ENCODE measurements around the gene UACA. TPM values are rescaled to one million over a fixed set of nuclear protein-coding genes. Genes with fewer than 3 reads are reported as not detected.

The UACA gene
- total and polyA plus RNA-seq, 2 donors (not counting 3 experiments of a cell fraction or from before 2014, with no cell fraction given) = 167 to 292 TPM

DNA sequence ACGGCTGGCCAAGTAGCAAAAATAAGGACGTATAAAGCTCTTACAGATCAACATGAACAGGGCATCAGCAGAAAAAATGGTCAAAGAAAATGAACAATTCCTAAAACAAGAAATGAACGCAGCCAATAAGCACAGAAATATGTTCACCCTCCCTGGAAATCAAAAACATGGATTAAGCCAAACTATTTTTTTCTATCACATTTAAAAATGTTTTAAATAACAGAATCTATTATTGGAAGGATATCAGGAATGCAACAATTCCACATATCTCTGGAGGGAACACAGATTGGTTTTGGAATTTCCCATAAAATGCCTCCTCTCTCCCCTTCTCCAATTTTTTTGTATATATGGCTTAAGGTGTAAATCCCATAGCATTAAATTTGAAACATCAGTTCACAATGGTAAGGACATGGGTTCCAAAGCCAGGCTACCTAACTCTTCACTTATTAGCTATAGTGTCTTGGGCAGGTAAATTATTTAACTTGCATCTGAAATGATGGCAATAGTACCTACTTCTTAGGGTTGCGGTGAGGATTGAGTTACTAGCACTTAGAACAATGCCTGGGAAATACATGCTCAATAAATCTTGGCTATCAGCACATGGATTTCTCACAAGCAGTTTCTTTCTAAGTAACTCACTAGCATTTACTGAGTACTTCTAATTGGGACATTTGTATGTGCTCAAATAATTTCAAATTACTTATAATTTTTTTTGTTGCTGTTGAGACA lies 10.1 kb downstream of the UACA start:
- H3K4me1 ChIP-seq (ENCODE audit: control insufficient read depth, extremely low read depth, insufficient read depth, low read length) = peaks cover 11% of the 10 kb centered on the region
- H3K27me3 ChIP-seq (ENCODE audit: control insufficient read depth in 2 of 2, insufficient read depth in 2 of 2, low read length in 2 of 2) = no peaks in the 10 kb centered on the region
- no peaks in the 10 kb centered on the region for H3K36me3 ChIP-seq (ENCODE audit: control insufficient read depth in 2 of 2, extremely low read depth in 1 of 2, insufficient read depth in 2 of 2, low read length in 2 of 2)
- dilution Hi-C loops (cut with MboI; ENCODE audit: extremely low pct_ligation_motif_present, low sequenced_read_pairs) = no loop called here
- intact Hi-C loops (cut with micrococcal nuclease) = no loop called here
- H3K9ac ChIP-seq (replicated peaks; ENCODE audit: extremely low read depth, insufficient read depth, low read length) = no peak overlapping the region
- CTCF ChIA-PET = interaction anchor here (1.2 to 1.3 kb wide), 2 partner anchors 9 to 31 kb away, joined by 4 to 5 read pairs; no protein-coding TSS in a partner anchor
- FAIRE-seq = no peak
- H3K4me3 ChIP-seq (replicated peaks in 1 of 3; ENCODE audit: insufficient read depth in 1 of 3, low read depth in 1 of 3, low read length in 3 of 3) = no peak overlapping the region
- peaks cover 80% of the 10 kb centered on the region for H3K79me2 ChIP-seq (ENCODE audit: control insufficient read depth, insufficient read depth, low read length)
- no peaks in the 10 kb centered on the region for H3K9me1 ChIP-seq (replicated peaks; ENCODE audit: control insufficient read depth, extremely low read depth, insufficient read depth, low read length)
- H3K4me2 ChIP-seq (ENCODE audit: insufficient read depth, low read length) = no peak overlapping the region
- no peak overlapping the region for H2AFZ ChIP-seq (ENCODE audit: low read depth, low read length)
- BruUV-seq (replicated peaks) = no TSS peak
- no peak overlapping the region for H3K27ac ChIP-seq (ENCODE audit: insufficient read depth, low read depth, low read length)
- peaks cover 6% of the 10 kb centered on the region for H4K20me1 ChIP-seq (replicated peaks; ENCODE audit: control insufficient read depth, extremely low read depth, insufficient read depth, low read length)
- H3K9me3 ChIP-seq (replicated peaks; ENCODE audit: control insufficient read depth, insufficient read depth, low read length) = no peaks in the 10 kb centered on the region
- POLR2A ChIA-PET = no interaction called here
- DNase-seq (ENCODE audit: low read depth, low spot score) = no peak
- TF ChIP-seq, protein P1, sequence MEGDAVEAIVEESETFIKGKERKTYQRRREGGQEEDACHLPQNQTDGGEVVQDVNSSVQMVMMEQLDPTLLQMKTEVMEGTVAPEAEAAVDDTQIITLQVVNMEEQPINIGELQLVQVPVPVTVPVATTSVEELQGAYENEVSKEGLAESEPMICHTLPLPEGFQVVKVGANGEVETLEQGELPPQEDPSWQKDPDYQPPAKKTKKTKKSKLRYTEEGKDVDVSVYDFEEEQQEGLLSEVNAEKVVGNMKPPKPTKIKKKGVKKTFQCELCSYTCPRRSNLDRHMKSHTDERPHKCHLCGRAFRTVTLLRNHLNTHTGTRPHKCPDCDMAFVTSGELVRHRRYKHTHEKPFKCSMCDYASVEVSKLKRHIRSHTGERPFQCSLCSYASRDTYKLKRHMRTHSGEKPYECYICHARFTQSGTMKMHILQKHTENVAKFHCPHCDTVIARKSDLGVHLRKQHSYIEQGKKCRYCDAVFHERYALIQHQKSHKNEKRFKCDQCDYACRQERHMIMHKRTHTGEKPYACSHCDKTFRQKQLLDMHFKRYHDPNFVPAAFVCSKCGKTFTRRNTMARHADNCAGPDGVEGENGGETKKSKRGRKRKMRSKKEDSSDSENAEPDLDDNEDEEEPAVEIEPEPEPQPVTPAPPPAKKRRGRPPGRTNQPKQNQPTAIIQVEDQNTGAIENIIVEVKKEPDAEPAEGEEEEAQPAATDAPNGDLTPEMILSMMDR (IDR thresholded peaks at IDR 0.05; ENCODE audit: extremely low read depth in 1 of 2, insufficient read depth in 1 of 2, low read depth in 1 of 2, low read length in 2 of 2) = no peak
- TF ChIP-seq JUN (IDR thresholded peaks at IDR 0.05; ENCODE audit: borderline replicate concordance, insufficient read depth, insufficient read length, low read depth) (no peak), MYC (IDR thresholded peaks at IDR 0.05; ENCODE audit: low read depth, low read length) (no peak)

DNA sequence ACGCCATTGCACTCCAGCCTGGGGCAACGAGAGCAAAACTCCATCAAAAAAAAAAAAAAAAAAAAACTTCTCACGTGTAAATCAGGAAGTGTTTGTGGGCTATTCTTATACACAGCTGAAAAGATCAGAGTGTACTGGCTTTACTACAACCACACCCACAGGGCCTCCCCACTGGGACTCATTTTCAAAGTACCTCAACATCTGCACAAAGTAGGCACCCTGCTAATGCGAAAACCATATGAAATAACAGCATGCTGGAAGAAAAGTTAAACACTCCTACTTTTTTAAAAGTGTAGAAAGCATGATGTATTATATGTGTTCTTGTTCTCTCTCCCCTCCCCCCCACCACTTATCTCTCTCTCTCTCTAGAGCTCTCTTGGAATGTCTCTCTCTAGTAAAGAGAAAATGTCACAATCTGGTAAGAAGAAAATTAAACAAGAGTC lies 11.1 kb downstream of the UACA start:
- no peaks in the 10 kb centered on the region for H3K36me3 ChIP-seq (ENCODE audit: control insufficient read depth in 2 of 2, extremely low read depth in 1 of 2, insufficient read depth in 2 of 2, low read length in 2 of 2)
- H4K20me1 ChIP-seq (replicated peaks; ENCODE audit: control insufficient read depth, extremely low read depth, insufficient read depth, low read length) = peaks cover 2% of the 10 kb centered on the region
- no peak overlapping the region for H2AFZ ChIP-seq (ENCODE audit: low read depth, low read length)
- H3K79me2 ChIP-seq (ENCODE audit: control insufficient read depth, insufficient read depth, low read length) = peaks cover 74% of the 10 kb centered on the region
- DNase-seq (ENCODE audit: low read depth, low spot score) = no peak
- H3K27ac ChIP-seq (ENCODE audit: insufficient read depth, low read depth, low read length) = no peak overlapping the region
- no peak overlapping the region for H3K9ac ChIP-seq (replicated peaks; ENCODE audit: extremely low read depth, insufficient read depth, low read length)
- no peaks in the 10 kb centered on the region for H3K27me3 ChIP-seq (ENCODE audit: control insufficient read depth in 2 of 2, insufficient read depth in 2 of 2, low read length in 2 of 2)
- FAIRE-seq = no peak
- ChIA-PET CTCF (interaction anchor here (0.7 to 2.9 kb wide), 2 partner anchors 19 to 59 kb away, joined by 4 to 20 read pairs; no protein-coding TSS in a partner anchor), POLR2A (no interaction called here)
- no TSS peak for BruUV-seq (replicated peaks)
- intact Hi-C loops (cut with micrococcal nuclease) (no loop called here), dilution Hi-C loops (cut with MboI; ENCODE audit: extremely low pct_ligation_motif_present, low sequenced_read_pairs) (no loop called here)
- no peak overlapping the region for H3K4me3 ChIP-seq (replicated peaks in 1 of 3; ENCODE audit: insufficient read depth in 1 of 3, low read depth in 1 of 3, low read length in 3 of 3)
- no peak overlapping the region for H3K4me2 ChIP-seq (ENCODE audit: insufficient read depth, low read length)
- no peak for TF ChIP-seq POLR2A (IDR thresholded peaks at IDR 0.05; ENCODE audit: low read depth, low read length)
- no peak for TF ChIP-seq JUN (IDR thresholded peaks at IDR 0.05; ENCODE audit: borderline replicate concordance, insufficient read depth, insufficient read length, low read depth)
- no peak for TF ChIP-seq MYC (IDR thresholded peaks at IDR 0.05; ENCODE audit: low read depth, low read length)
- TF ChIP-seq POLR2AphosphoS5 (IDR thresholded peaks at IDR 0.05; ENCODE audit: insufficient read depth, low read depth, low read length) = no peak
- TF ChIP-seq, protein P1 (IDR thresholded peaks at IDR 0.05; ENCODE audit: extremely low read depth in 1 of 2, insufficient read depth in 1 of 2, low read depth in 1 of 2, low read length in 2 of 2) = no peak
- TF ChIP-seq EZH2 (IDR thresholded peaks at IDR 0.05; ENCODE audit: borderline replicate concordance, low read depth, low read length, severe bottlenecking) = no peak
- TF ChIP-seq GATA2 (IDR thresholded peaks at IDR 0.05; ENCODE audit: insufficient read depth, insufficient read length, low read depth, low read length) = no peak
- H3K9me1 ChIP-seq (replicated peaks; ENCODE audit: control insufficient read depth, extremely low read depth, insufficient read depth, low read length) = no peaks in the 10 kb centered on the region
- H3K4me1 ChIP-seq (ENCODE audit: control insufficient read depth, extremely low read depth, insufficient read depth, low read length) = peaks cover under 1% of the 10 kb centered on the region
- H3K9me3 ChIP-seq (replicated peaks; ENCODE audit: control insufficient read depth, insufficient read depth, low read length) = no peaks in the 10 kb centered on the region
